ENCODE results near the gene MLLT6. TPM values are rescaled to one million over a fixed set of nuclear protein-coding genes. Genes with fewer than 3 reads are reported as not detected.

MLLT6 gene
- total and polyA plus RNA-seq, 10 of the 15 experiments (the other 5 are each of a cell fraction or from before 2014, with no cell fraction given) = 4.8 to 105 (median 36.3) TPM

- RAD21 ChIA-PET (ENCODE audit: unreplicated experiment) = interaction anchor here (0.9 to 4.1 kb wide), 7 partner anchors 24 to 193 kb away, joined by 3 to 66 read pairs (median 5); partner anchors contain the start of genes CISD3 and PSMB3
- SMC1A ChIA-PET (ENCODE audit: uncharacterized antibody, unreplicated experiment) = interaction anchor here (0.6 to 4.5 kb wide), 10 partner anchors 12 to 194 kb away, joined by 3 to 50 read pairs (median 4); partner anchors contain the start of genes LASP1, MLLT6 and PSMB3
- H3K9ac ChIP-seq (ENCODE audit: control insufficient read depth, insufficient read depth, low read length) = peak within 1 kb of the TSS; percentile 65; the same call in 1 of the 2 replicates
- peaks cover 8 to 12% of the 10 kb centered on the region in 2 experiments; a peak in 2 of 4 replicates for H3K27me3 ChIP-seq (replicated peaks in 1 of 2; ENCODE audit: control insufficient read depth in 2 of 2, insufficient read depth in 2 of 2, low read length in 1 of 2)
- H2AFZ ChIP-seq (ENCODE audit: control insufficient read depth, low read depth, low read length) = peak within 1 kb of the TSS; percentile 52
- H3K79me2 ChIP-seq (ENCODE audit: control insufficient read depth, insufficient read depth, low read length) = peaks cover 2% of the 10 kb centered on the region; the same call in 1 of the 2 replicates
- WGBS (ENCODE audit: insufficient coverage, insufficient replicate concordance, low lambda C conversion rate, missing lambda C conversion rate) = 6% methylated on average over 47 of the region's 80 CpGs
- DNase-seq (ENCODE audit: low read depth, low spot score) (no peak), ATAC-seq (peak; percentile 88), FAIRE-seq (no peak)
- CTCF ChIA-PET = interaction anchor here (0.6 to 9.0 kb wide), 13 partner anchors 9 to 478 kb away, joined by 3 to 170 read pairs (median 8); partner anchors contain the start of genes CISD3 and MLLT6
- BruUV-seq (replicated peaks) = no TSS peak
- POLR2A ChIA-PET = interaction anchor here (0.6 to 3.3 kb wide), 5 partner anchors 17 to 77 kb away, joined by 3 to 19 read pairs (median 3); partner anchors contain the start of gene CISD3
- H3K27ac ChIP-seq (ENCODE audit: control insufficient read depth, insufficient read depth) = no peak within 1 kb of the TSS
- intact Hi-C loops (cut with micrococcal nuclease; ENCODE audit: unreplicated experiment) = loop anchor here (2.0 to 10.0 kb wide), 4 partner anchors 20 to 320 kb away; partner anchors contain the start of gene SOCS7
- peaks cover 4% of the 10 kb centered on the region; the same call in 1 of the 2 replicates for H4K20me1 ChIP-seq (ENCODE audit: control insufficient read depth, insufficient read depth)
- peak within 1 kb of the TSS; percentile 84 for H3K4me3 ChIP-seq
- H3K9me3 ChIP-seq (replicated peaks; ENCODE audit: control insufficient read depth, insufficient read depth, low read length) = no peaks in the 10 kb centered on the region
- in situ Hi-C loops (cut with MboI) = loop anchor here (5.0 kb wide), 1 partner anchor 57 kb away; the partner anchor contains the start of gene CISD3
- peak within 1 kb of the TSS; percentile 98 for H3K4me2 ChIP-seq (ENCODE audit: control insufficient read depth, insufficient read depth)
- no peaks in the 10 kb centered on the region for H3K36me3 ChIP-seq (ENCODE audit: control insufficient read depth in 2 of 2, insufficient read depth in 2 of 2, low read length in 1 of 2)
- H3K4me1 ChIP-seq (ENCODE audit: control insufficient read depth, insufficient read depth, low read length) = peaks cover 34% of the 10 kb centered on the region
- TF ChIP-seq NR2C2 (IDR thresholded peaks at IDR 0.05; ENCODE audit: borderline replicate concordance, control insufficient read depth, insufficient read length, low read depth) = no peak
- TF ChIP-seq TCF12 (IDR thresholded peaks at IDR 0.05; ENCODE audit: low read depth, low read length) = 0 out of 2 replicates have a peak, but pooled peaks have one; percentile 5
- TF ChIP-seq NFXL1 (IDR thresholded peaks at IDR 0.05; ENCODE audit: borderline replicate concordance) = no peak
- TF ChIP-seq NR2C1 (IDR thresholded peaks at IDR 0.05) = no peak
- no peak for TF ChIP-seq TCF7 (IDR thresholded peaks at IDR 0.05; ENCODE audit: borderline replicate concordance)
- TF ChIP-seq ZNF384 (IDR thresholded peaks at IDR 0.05; ENCODE audit: borderline replicate concordance, low read depth, low read length) = no peak
- no peak for TF ChIP-seq EP300 (IDR thresholded peaks at IDR 0.05; ENCODE audit: borderline replicate concordance in 1 of 2, control insufficient read depth in 1 of 2, low read depth in 2 of 2, low read length in 2 of 2)
- TF ChIP-seq ESRRA (IDR thresholded peaks at IDR 0.05; ENCODE audit: low read length) = no peak
- TF ChIP-seq ZZZ3 (IDR thresholded peaks at IDR 0.05; ENCODE audit: control insufficient read depth, insufficient read length, low read depth) = no peak
- no peak for TF ChIP-seq PAX8 (IDR thresholded peaks at IDR 0.05)
- TF ChIP-seq NFYA (IDR thresholded peaks at IDR 0.05; ENCODE audit: borderline replicate concordance, low read depth, low read length) = no peak
- peak; percentile 90 for TF ChIP-seq SIN3A (IDR thresholded peaks at IDR 0.05; ENCODE audit: low read depth, low read length)
- TF ChIP-seq GATAD2B (conservative IDR thresholded peaks at IDR 0.05; ENCODE audit: low read depth) = 0 out of 2 replicates have a peak, but pooled peaks have one; percentile 49
- no peak for TF ChIP-seq JUNB (IDR thresholded peaks at IDR 0.05)
- TF ChIP-seq HDAC6 (IDR thresholded peaks at IDR 0.05; ENCODE audit: unreplicated experiment) = no peak
- no peak for TF ChIP-seq ZBTB33 (IDR thresholded peaks at IDR 0.05)
- TF ChIP-seq FOS (IDR thresholded peaks at IDR 0.05; ENCODE audit: borderline replicate concordance, extremely low read depth, insufficient read length) = no peak
- TF ChIP-seq RAD51 (IDR thresholded peaks at IDR 0.05) = no peak
- TF ChIP-seq STAT3 (IDR thresholded peaks at IDR 0.05; ENCODE audit: low read depth, low read length) = no peak
- TF ChIP-seq SUPT20H (IDR thresholded peaks at IDR 0.05; ENCODE audit: borderline replicate concordance, control insufficient read depth, low read depth, low read length) = no peak
- TF ChIP-seq CHD1 (IDR thresholded peaks at IDR 0.05; ENCODE audit: low read depth, low read length) = no peak
Measured at GRCh38 chr17:38674749-38675615, 30.1 kb upstream of the MLLT6 start, which contains the start of gene EPOP. Gene EPOP, minus strand, starts transcription at chr17:38674957. Its CDS starts 462 bp downstream, at chr17:38674495.
